ENCODE data around the gene GARNL3.

DNA sequence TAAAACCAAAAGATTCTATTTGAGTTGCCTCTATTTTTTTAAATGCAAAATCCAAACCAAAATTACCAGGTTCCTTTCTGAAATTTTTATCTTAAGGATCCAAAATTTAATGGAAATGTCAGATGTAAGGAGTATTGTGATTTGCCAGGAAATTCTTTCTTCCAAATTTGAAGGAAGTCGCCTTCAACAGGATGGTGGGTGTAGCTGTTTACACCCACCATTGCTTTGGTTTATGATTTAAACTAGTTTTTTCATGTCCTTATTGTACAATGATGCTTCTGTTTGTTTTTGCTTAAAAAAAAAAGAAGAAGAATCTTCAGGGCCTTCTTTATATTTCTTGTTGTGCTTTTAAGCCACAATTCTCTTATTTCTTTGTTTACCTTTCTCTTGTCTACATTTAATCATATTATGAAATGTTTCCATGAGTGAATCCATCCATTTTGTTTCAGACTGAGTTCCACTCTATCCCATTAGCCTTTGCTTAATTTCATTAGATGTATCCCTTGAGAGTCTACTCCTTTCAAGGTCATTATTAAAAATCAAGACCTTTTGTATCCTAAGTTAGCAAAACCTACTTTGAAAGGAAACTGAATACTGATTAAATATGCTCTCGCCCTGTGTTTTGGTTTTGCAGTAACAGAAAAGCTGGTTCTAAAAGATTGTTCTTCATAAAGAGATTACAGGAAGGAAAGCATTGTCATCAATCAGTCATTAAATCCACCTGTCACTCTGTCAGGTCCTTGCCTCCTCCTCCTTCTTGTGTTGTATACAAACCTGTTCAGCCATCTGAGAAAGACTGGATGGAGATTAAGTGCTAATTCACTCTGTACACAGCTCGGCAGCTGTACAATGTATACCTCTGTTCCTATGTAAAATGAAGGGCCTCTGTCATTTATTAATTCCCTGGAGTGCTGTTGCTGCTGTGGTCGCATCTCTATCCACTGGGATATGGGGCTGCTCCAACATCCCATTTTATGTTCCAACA lies 86.9 kb downstream of the GARNL3 start:
- TF ChIP-seq POLR2A (IDR thresholded peaks at IDR 0.05), result no peak
- TF ChIP-seq, protein P1, sequence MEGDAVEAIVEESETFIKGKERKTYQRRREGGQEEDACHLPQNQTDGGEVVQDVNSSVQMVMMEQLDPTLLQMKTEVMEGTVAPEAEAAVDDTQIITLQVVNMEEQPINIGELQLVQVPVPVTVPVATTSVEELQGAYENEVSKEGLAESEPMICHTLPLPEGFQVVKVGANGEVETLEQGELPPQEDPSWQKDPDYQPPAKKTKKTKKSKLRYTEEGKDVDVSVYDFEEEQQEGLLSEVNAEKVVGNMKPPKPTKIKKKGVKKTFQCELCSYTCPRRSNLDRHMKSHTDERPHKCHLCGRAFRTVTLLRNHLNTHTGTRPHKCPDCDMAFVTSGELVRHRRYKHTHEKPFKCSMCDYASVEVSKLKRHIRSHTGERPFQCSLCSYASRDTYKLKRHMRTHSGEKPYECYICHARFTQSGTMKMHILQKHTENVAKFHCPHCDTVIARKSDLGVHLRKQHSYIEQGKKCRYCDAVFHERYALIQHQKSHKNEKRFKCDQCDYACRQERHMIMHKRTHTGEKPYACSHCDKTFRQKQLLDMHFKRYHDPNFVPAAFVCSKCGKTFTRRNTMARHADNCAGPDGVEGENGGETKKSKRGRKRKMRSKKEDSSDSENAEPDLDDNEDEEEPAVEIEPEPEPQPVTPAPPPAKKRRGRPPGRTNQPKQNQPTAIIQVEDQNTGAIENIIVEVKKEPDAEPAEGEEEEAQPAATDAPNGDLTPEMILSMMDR (IDR thresholded peaks at IDR 0.05), result no peak

Measured in gastroesophageal sphincter (tissue), 3 donors.